K562 (cell line): Measurements from ENCODE around the gene GAB2. TPM values are rescaled to one million over a fixed set of nuclear protein-coding genes. Genes with fewer than 3 reads are reported as not detected.

ENCODE experiments used
- ATAC-seq: fragments of 200-7000 bp; cut with Tn5 transposase; 3 replicates; pipeline ENCODE4 v1.9.1; 2020; ENCODE audit warnings: moderate library complexity
- BruUV-seq: library from RNA; stranded (reverse); fragments of 400-500 nt; replicated peaks from 2 replicates; lab custom pipeline; 2021; lab: Mats Ljungman, UMichigan
- CTCF ChIA-PET: fragments of 300-600 bp; formaldehyde crosslinking; extraction: SDS; loops from one replicate; lab custom pipeline; 2021; ENCODE audit warnings: low intra/inter-chr PET ratio; lab: Yijun Ruan, JAX
- POLR2A ChIA-PET: fragments of 300-600, 350-650 bp; sonication (Branson Sonifier 250); formaldehyde crosslinking; extraction: SDS; loops from one replicate; lab custom pipeline; 2021; ENCODE audit warnings: antibody characterized with exemption, inconsistent platforms; lab: Yijun Ruan, JAX
- DNase-seq, 4 experiments: peaks; one replicate each; pipeline versions ENCODE4 v3.0.0 to v3.0.0-alpha.2; 2011 to 2018; ENCODE audit warnings: low spot score in 3 of 4, mixed read lengths in 3 of 4; ENCODE audit errors: extremely low read depth in 1 of 4
- FAIRE-seq: peaks from 2 replicates; lab custom pipeline; 2011; peaks lifted over from hg19 to GRCh38; lab: Jason Lieb, UNC
- H2AFZ ChIP-seq: 2 replicates; pipeline ENCODE4 v1.6.0; 2011; ENCODE audit warnings: low read depth, low read length, control low read depth, inconsistent platforms
- H3K27ac ChIP-seq: fragments of 200-600 bp; 3 replicates; pipeline ENCODE4 v1.8.0; 2011; ENCODE audit warnings: low read depth, mild to moderate bottlenecking, control low read depth, inconsistent platforms, low read length, moderate library complexity, mixed read lengths; ENCODE audit errors: extremely low read depth
- H3K27me3 ChIP-seq, 2 experiments: fragments of 300-600 bp in 1 of 2; 2 replicates in 1 of 2; 3 replicates in 1 of 2; pipeline versions ENCODE4 v1.6.0 to v1.8.0; 2011; ENCODE audit warnings: inconsistent platforms in 2 of 2, low read length in 2 of 2, mild to moderate bottlenecking in 1 of 2, mixed read lengths in 1 of 2, moderate library complexity in 1 of 2; ENCODE audit not compliant: control insufficient read depth in 2 of 2, insufficient read depth in 2 of 2
- H3K36me3 ChIP-seq: fragments of 300-600 bp; 3 replicates; pipeline ENCODE4 v1.8.0; 2011; ENCODE audit warnings: mild to moderate bottlenecking, low read length, inconsistent platforms; ENCODE audit not compliant: control insufficient read depth, insufficient read depth
- H3K4me1 ChIP-seq, 2 experiments: fragments of 200-600 bp in 1 of 2; replicated peaks in 1 of 2; 2 replicates in 1 of 2; 3 replicates in 1 of 2; pipeline versions ENCODE4 v1.5.1 to v1.8.0; 2011; ENCODE audit warnings: inconsistent platforms in 2 of 2, low read length in 2 of 2, mild to moderate bottlenecking in 1 of 2, mixed read lengths in 1 of 2, moderate library complexity in 1 of 2; ENCODE audit not compliant: control insufficient read depth in 2 of 2, insufficient read depth in 2 of 2
- H3K4me2 ChIP-seq: 2 replicates; pipeline ENCODE4 v1.6.1; 2011; ENCODE audit warnings: low read length, control low read depth, inconsistent platforms, mixed read lengths; ENCODE audit not compliant: insufficient read depth
- H3K4me3 ChIP-seq: fragments of 200-600 bp; sonication (generic), shearing (Covaris generic); 2 replicates; pipeline ENCODE4 v1.5.1; 2016; ENCODE audit warnings: control low read depth, inconsistent platforms
- H3K79me2 ChIP-seq: fragments of 200-600 bp; 3 replicates; pipeline ENCODE4 v1.8.0; 2011; ENCODE audit warnings: low read length, inconsistent platforms; ENCODE audit not compliant: control insufficient read depth, insufficient read depth
- H3K9ac ChIP-seq, 2 experiments: 2 replicates each; pipeline versions ENCODE4 v1.6.0 to v1.6.1; 2011; ENCODE audit warnings: low read depth in 2 of 2, low read length in 2 of 2, control low read depth in 1 of 2, inconsistent platforms in 1 of 2, mild to moderate bottlenecking in 1 of 2, mixed read lengths in 1 of 2; ENCODE audit not compliant: insufficient read depth in 1 of 2
- H3K9me1 ChIP-seq: one replicate; pipeline ENCODE4 v1.6.0; 2011; ENCODE audit warnings: inconsistent platforms, mild to moderate bottlenecking, low read length, moderate library complexity; ENCODE audit not compliant: control insufficient read depth, insufficient read depth
- H3K9me3 ChIP-seq: replicated peaks from 2 replicates; pipeline ENCODE4 v1.5.1; 2011; ENCODE audit warnings: low read depth, low read length, inconsistent platforms; ENCODE audit not compliant: control insufficient read depth, insufficient read depth
- H4K20me1 ChIP-seq: replicated peaks from 2 replicates; pipeline ENCODE4 v1.6.1; 2011; ENCODE audit warnings: low read length, inconsistent platforms, mixed read lengths; ENCODE audit not compliant: control insufficient read depth, insufficient read depth
- CEBPB ChIP-seq: fragments of 450-650 bp; IDR thresholded peaks from 2 replicates; pipeline ENCODE4 v1.6.1; 2016; ENCODE audit warnings: missing genetic modification characterization, missing compliant biosample characterization
- E2F1 ChIP-seq: sonication (generic); formaldehyde crosslinking; IDR thresholded peaks from 2 replicates; pipeline ENCODE4 v1.8.1; 2023; ENCODE audit warnings: mild to moderate bottlenecking, missing genetic modification reagents, moderate library complexity
- E2F4 ChIP-seq: sonication (generic); formaldehyde crosslinking; IDR thresholded peaks from 2 replicates; pipeline ENCODE4 v1.8.0; 2022; ENCODE audit warnings: mild to moderate bottlenecking, low read depth, missing genetic modification reagents
- IRF9 ChIP-seq: fragments of 450-650 bp; IDR thresholded peaks from 2 replicates; pipeline ENCODE4 v1.6.1; 2016; ENCODE audit warnings: missing biosample characterization, missing genetic modification characterization
- NELFE ChIP-seq: IDR thresholded peaks from 2 replicates; pipeline ENCODE4 v1.6.1; 2011; ENCODE audit warnings: mild to moderate bottlenecking; ENCODE audit not compliant: insufficient read depth, insufficient read length
- SMAD3 ChIP-seq: fragments of 450-650 bp; formaldehyde crosslinking; conservative IDR thresholded peaks from 2 replicates; pipeline ENCODE4 v1.4.0; 2020; ENCODE audit warnings: mild to moderate bottlenecking
- TCF3 ChIP-seq: sonication (generic); formaldehyde crosslinking; IDR thresholded peaks from 2 replicates; pipeline ENCODE4 v1.4.0; 2020; ENCODE audit warnings: mild to moderate bottlenecking, missing genetic modification reagents
- ZBTB40 ChIP-seq, 2 experiments: fragments of 450-650 bp in 1 of 2; sonication (generic) in 1 of 2; formaldehyde crosslinking in 1 of 2; IDR thresholded peaks; 2 replicates each; pipeline versions ENCODE4 v1.7.1 to v1.9.0; 2016 to 2022; ENCODE audit warnings: inconsistent platforms in 1 of 2, mild to moderate bottlenecking in 1 of 2, missing genetic modification reagents in 1 of 2
- ZNF253 ChIP-seq: fragments of 250-450 bp; sonication (Bioruptor Pico); conservative IDR thresholded peaks from 2 replicates; pipeline ENCODE4 v1.6.1; 2021; ENCODE audit warnings: mild to moderate bottlenecking
- WGBS: fragments of 100-300 bp; shearing (Covaris generic); methylation state at CpG from one replicate; pipeline ENCODE4 v1.1.6; 2016; ENCODE audit warnings: low coverage, mixed read lengths; ENCODE audit not compliant: insufficient coverage; ENCODE audit errors: missing lambda C conversion rate; 5-methylcytosine and 5-hydroxymethylcytosine counted together
- in situ Hi-C: fragments of 300-500 bp; cut with MboI; formaldehyde crosslinking; loops from 4 replicates; pipeline ENCODE4 v1.15.0; 2018; ENCODE audit warnings: inconsistent platforms, mixed read lengths
- intact Hi-C: fragments of 100-400 bp; cut with micrococcal nuclease; formaldehyde crosslinking; loops from 2 replicates; pipeline ENCODE4 v1.14.2; 2022
- polyA plus RNA-seq, 8 experiments: library from polyadenylated mRNA; depleted of rRNA in 4 of 8; stranded (reverse) in 5 of 8; unstranded in 3 of 8; fragments of >200 nt; fragmentation: Nextera tagmentation in 2 of 8; fragmentation: Illumina TruSeq in 1 of 8; extraction: Ambion mirVana in 2 of 8; extraction: Trizol in 1 of 8; gene quantifications; 2 replicates each; pipeline versions ENCODE4 v1.2.1 to v1.2.3, GENCODE V29; 2011 to 2014; ENCODE audit warnings: inconsistent platforms in 1 of 8, missing spikeins in 1 of 8
- total RNA-seq, 7 experiments: library from RNA; depleted of rRNA in 6 of 7; stranded (reverse); fragments of >200 nt in 6 of 7; fragmentation: Illumina TruSeq in 2 of 7; extraction: Trizol in 2 of 7; gene quantifications; 2 replicates each; pipeline versions ENCODE4 v1.2.1 to v1.2.3, GENCODE V29; 2011 to 2021; ENCODE audit warnings: low replicate concordance in 1 of 7

The GAB2 gene
- total and polyA plus RNA-seq, 9 of the 15 experiments (the other 6 are each of a cell fraction or from before 2014, with no cell fraction given), result 2.3 to 35.2 (median 16.1) TPM

GRCh38 chr11:78444726-78445125, 27.1 kb upstream of the GAB2 start:
- intact Hi-C loops (no loop called here), in situ Hi-C loops (no loop called here)
- Histone ChIP-seq H3K27me3 (no peaks in the 10 kb centered on the region), H3K9ac (no peak overlapping the region), H2AFZ (no peak overlapping the region), H3K9me1 (no peaks in the 10 kb centered on the region), H3K36me3 (peaks cover 18% of the 10 kb centered on the region), H3K27ac (no peak overlapping the region), H3K4me3 (no peak overlapping the region), H4K20me1 (no peaks in the 10 kb centered on the region), H3K4me2 (no peak overlapping the region), H3K79me2 (no peaks in the 10 kb centered on the region), H3K9me3 (no peaks in the 10 kb centered on the region)
- ChIA-PET CTCF (no interaction called here), POLR2A (interaction anchor here (0.9 to 1.2 kb wide), 2 partner anchors 9 to 14 kb away, joined by 3 read pairs; no protein-coding TSS in a partner anchor)
- 56% methylated on average over 1 of the region's 1 CpG for WGBS
- BruUV-seq, result no TSS peak
- FAIRE-seq (no peak), ATAC-seq (no peak), DNase-seq (no peak)
- TF ChIP-seq ZNF253 (CRISPR knock-in tag) (no peak), SMAD3 (no peak), TCF3 (CRISPR knock-in tag) (no peak), CEBPB (tag) (no peak), E2F4 (CRISPR knock-in tag) (no peak), E2F1 (CRISPR knock-in tag) (no peak), ZBTB40 (IDR thresholded peaks at IDR 0.05) (no peak), ZBTB40 (CRISPR knock-in tag; IDR thresholded peaks at IDR 0.05) (no peak), NELFE (no peak), IRF9 (no peak)
- TF ChIP-seq, all 486 proteins: peak for 0
- H3K4me1 ChIP-seq, result 0 out of 5 replicates have a peak, but pooled peaks cover 4 to 6% of the 10 kb centered on the region in 2 experiments
